ENCODE data around the gene CEP72. TPM values are rescaled to one million over a fixed set of nuclear protein-coding genes. Genes with fewer than 3 reads are reported as not detected.

The CEP72 gene
- total RNA-seq, 1 donor from 2014 or later = 17.2 TPM

GRCh38 chr5:567664-568060 is 44.5 kb upstream of the CEP72 start:
- no peak for DNase-seq (ENCODE audit: low spot score)
- H3K27me3 Mint-ChIP-seq (ENCODE audit: insufficient read depth, low read depth) = peaks cover 11% of the 10 kb centered on the region
- no peak for TF ChIP-seq EZH2 (IDR thresholded peaks at IDR 0.05)
- TF ChIP-seq EZH2phosphoT487 (IDR thresholded peaks at IDR 0.05) = no peak
- H3K36me3 ChIP-seq = no peaks in the 10 kb centered on the region
- no peak overlapping the region for H3K4me3 Mint-ChIP-seq
- no peak overlapping the region for H3K4me2 ChIP-seq
- H3K36me3 Mint-ChIP-seq = no peaks in the 10 kb centered on the region
- no peak overlapping the region for H3K4me3 ChIP-seq
- peaks cover 14% of the 10 kb centered on the region for H3K9me3 Mint-ChIP-seq
- H3K79me2 ChIP-seq (ENCODE audit: low read depth) = no peaks in the 10 kb centered on the region
- no peak overlapping the region for H2AFZ ChIP-seq (replicated peaks)
- peaks cover 26% of the 10 kb centered on the region for H3K27me3 ChIP-seq
- H4K20me1 ChIP-seq (ENCODE audit: low read depth) = no peaks in the 10 kb centered on the region
- peaks cover 2% of the 10 kb centered on the region for H3K4me1 ChIP-seq
- H3K9me3 ChIP-seq (ENCODE audit: low read depth) = no peaks in the 10 kb centered on the region
- H3K4me1 Mint-ChIP-seq = peaks cover 3% of the 10 kb centered on the region
- no peak overlapping the region for H3K27ac Mint-ChIP-seq
- no peak overlapping the region for H3K9ac ChIP-seq
- no peaks in the 10 kb centered on the region for H3F3A ChIP-seq (ENCODE audit: low read depth)
- no peak overlapping the region for H3K27ac ChIP-seq

DNA sequence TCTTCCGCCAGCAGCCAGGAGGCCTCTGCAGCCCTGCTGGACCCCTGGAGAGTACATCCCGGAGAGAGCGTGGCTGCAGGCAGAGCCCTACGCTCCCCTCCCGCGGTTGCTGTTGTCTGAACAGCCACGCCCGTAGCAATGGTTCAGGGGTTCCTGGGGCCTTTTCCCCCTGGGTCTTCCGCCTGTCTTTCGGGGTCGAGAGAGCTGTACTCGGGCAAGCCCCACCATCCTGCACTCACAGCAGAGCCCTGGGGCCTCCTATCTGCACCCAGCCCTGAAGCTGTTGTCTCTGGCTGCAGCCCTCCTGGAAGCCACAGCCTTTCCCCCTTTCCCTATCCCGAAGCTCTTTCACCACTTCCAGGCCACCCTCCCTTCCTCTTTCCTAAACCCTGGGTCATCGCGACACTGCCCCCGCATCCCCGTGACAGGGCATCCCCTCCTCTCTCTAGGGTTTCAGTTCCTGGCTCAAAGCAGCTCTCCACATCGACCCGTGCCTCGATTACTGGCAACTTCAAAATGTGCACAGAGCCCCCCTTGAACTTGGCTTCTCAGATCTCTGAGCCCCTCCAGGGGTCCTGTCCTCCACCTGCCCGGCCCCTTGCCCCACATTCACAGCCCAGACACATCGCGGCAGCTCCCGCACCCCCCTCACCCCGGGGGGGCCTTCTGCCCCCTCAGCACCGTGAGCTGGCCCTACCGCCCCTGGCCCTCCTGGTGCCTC is 43.9 kb upstream of the CEP72 start:
- peaks cover 11% of the 10 kb centered on the region for H3K27me3 Mint-ChIP-seq (ENCODE audit: insufficient read depth, low read depth)
- H3K9me3 ChIP-seq (ENCODE audit: low read depth) = no peaks in the 10 kb centered on the region
- H3K4me3 ChIP-seq = no peak overlapping the region
- DNase-seq (ENCODE audit: low spot score) = no peak
- no peaks in the 10 kb centered on the region for H3K36me3 ChIP-seq
- H3K27me3 ChIP-seq = peaks cover 26% of the 10 kb centered on the region
- no peak overlapping the region for H3K9ac ChIP-seq
- no peaks in the 10 kb centered on the region for H4K20me1 ChIP-seq (ENCODE audit: low read depth)
- H3K4me3 Mint-ChIP-seq = no peak overlapping the region
- no peaks in the 10 kb centered on the region for H3F3A ChIP-seq (ENCODE audit: low read depth)
- peaks cover 3% of the 10 kb centered on the region for H3K4me1 Mint-ChIP-seq
- no peak overlapping the region for H2AFZ ChIP-seq (replicated peaks)
- peaks cover 14% of the 10 kb centered on the region for H3K9me3 Mint-ChIP-seq
- no peak overlapping the region for H3K4me2 ChIP-seq
- TF ChIP-seq EZH2 (IDR thresholded peaks at IDR 0.05) (no peak), EZH2phosphoT487 (IDR thresholded peaks at IDR 0.05) (no peak)
- TF ChIP-seq, protein P1, sequence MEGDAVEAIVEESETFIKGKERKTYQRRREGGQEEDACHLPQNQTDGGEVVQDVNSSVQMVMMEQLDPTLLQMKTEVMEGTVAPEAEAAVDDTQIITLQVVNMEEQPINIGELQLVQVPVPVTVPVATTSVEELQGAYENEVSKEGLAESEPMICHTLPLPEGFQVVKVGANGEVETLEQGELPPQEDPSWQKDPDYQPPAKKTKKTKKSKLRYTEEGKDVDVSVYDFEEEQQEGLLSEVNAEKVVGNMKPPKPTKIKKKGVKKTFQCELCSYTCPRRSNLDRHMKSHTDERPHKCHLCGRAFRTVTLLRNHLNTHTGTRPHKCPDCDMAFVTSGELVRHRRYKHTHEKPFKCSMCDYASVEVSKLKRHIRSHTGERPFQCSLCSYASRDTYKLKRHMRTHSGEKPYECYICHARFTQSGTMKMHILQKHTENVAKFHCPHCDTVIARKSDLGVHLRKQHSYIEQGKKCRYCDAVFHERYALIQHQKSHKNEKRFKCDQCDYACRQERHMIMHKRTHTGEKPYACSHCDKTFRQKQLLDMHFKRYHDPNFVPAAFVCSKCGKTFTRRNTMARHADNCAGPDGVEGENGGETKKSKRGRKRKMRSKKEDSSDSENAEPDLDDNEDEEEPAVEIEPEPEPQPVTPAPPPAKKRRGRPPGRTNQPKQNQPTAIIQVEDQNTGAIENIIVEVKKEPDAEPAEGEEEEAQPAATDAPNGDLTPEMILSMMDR (IDR thresholded peaks at IDR 0.05) = no peak
- H3K36me3 Mint-ChIP-seq = no peaks in the 10 kb centered on the region
- peaks cover 2% of the 10 kb centered on the region for H3K4me1 ChIP-seq
- H3K27ac ChIP-seq = no peak overlapping the region
- H3K79me2 ChIP-seq (ENCODE audit: low read depth) = no peaks in the 10 kb centered on the region
- no peak overlapping the region for H3K27ac Mint-ChIP-seq

DNA sequence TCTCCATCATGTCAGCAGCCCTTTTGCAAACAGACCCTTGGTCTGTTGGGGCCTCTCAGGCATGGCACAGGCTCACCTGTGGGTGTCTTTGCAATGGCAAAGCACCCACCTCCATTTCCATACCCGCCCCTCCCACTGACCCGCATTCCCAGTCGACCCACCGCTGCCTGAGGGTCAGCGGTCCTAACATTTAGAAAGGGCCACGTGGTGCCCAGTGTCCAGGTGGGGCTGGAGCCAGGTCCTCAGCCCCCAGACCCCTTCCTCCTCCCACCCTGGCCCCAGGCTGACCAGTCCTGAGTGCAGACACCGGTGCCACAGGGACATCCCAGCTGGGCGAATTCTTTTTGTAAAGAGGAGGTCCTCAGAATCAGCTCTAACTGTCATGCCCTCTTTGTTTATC is 43.3 kb upstream of the CEP72 start:
- Mint-ChIP-seq H3K27me3 (ENCODE audit: insufficient read depth, low read depth) (peaks cover 11% of the 10 kb centered on the region), H3K27ac (no peak overlapping the region), H3K9me3 (peaks cover 14% of the 10 kb centered on the region), H3K36me3 (no peaks in the 10 kb centered on the region), H3K4me1 (peaks cover 3% of the 10 kb centered on the region), H3K4me3 (no peak overlapping the region)
- no peak for DNase-seq (ENCODE audit: low spot score)
- H3K79me2 ChIP-seq (ENCODE audit: low read depth) = no peaks in the 10 kb centered on the region
- peaks cover 26% of the 10 kb centered on the region for H3K27me3 ChIP-seq
- H4K20me1 ChIP-seq (ENCODE audit: low read depth) = no peaks in the 10 kb centered on the region
- H3K4me3 ChIP-seq = no peak overlapping the region
- no peaks in the 10 kb centered on the region for H3K9me3 ChIP-seq (ENCODE audit: low read depth)
- H3K4me2 ChIP-seq = no peak overlapping the region
- H3K9ac ChIP-seq = no peak overlapping the region
- no peak for TF ChIP-seq EZH2 (IDR thresholded peaks at IDR 0.05)
- no peak for TF ChIP-seq EZH2phosphoT487 (IDR thresholded peaks at IDR 0.05)
- TF ChIP-seq, protein P1 (IDR thresholded peaks at IDR 0.05) = no peak
- no peak overlapping the region for H2AFZ ChIP-seq (replicated peaks)
- H3K36me3 ChIP-seq = no peaks in the 10 kb centered on the region
- H3K27ac ChIP-seq = no peak overlapping the region
- peaks cover 2% of the 10 kb centered on the region for H3K4me1 ChIP-seq
- no peaks in the 10 kb centered on the region for H3F3A ChIP-seq (ENCODE audit: low read depth)

- Histone ChIP-seq H3K4me3 (no peak overlapping the region), H3K27me3 (peaks cover 26% of the 10 kb centered on the region), H3K9me3 (ENCODE audit: low read depth) (no peaks in the 10 kb centered on the region), H3K79me2 (ENCODE audit: low read depth) (no peaks in the 10 kb centered on the region), H3F3A (ENCODE audit: low read depth) (no peaks in the 10 kb centered on the region), H3K27ac (no peak overlapping the region), H2AFZ (replicated peaks) (no peak overlapping the region), H4K20me1 (ENCODE audit: low read depth) (no peaks in the 10 kb centered on the region), H3K36me3 (no peaks in the 10 kb centered on the region), H3K4me2 (no peak overlapping the region), H3K9ac (no peak overlapping the region), H3K4me1 (peaks cover 2% of the 10 kb centered on the region)
- no peak overlapping the region for H3K4me3 Mint-ChIP-seq
- TF ChIP-seq EZH2 (IDR thresholded peaks at IDR 0.05) (no peak), EZH2phosphoT487 (IDR thresholded peaks at IDR 0.05) (no peak)
- TF ChIP-seq, protein P1 (IDR thresholded peaks at IDR 0.05) = no peak
- peaks cover 3% of the 10 kb centered on the region for H3K4me1 Mint-ChIP-seq
- H3K36me3 Mint-ChIP-seq = no peaks in the 10 kb centered on the region
- peaks cover 14% of the 10 kb centered on the region for H3K9me3 Mint-ChIP-seq
- DNase-seq (ENCODE audit: low spot score) = no peak
- H3K27ac Mint-ChIP-seq = no peak overlapping the region
- peaks cover 11% of the 10 kb centered on the region for H3K27me3 Mint-ChIP-seq (ENCODE audit: insufficient read depth, low read depth)
These were observed 42.7 kb upstream of the CEP72 start for GRCh38 chr5:569358-569867.
